Endothelial cell of umbilical vein (primary cell): ENCODE results near the gene AAMDC. TPM values are rescaled to one million over a fixed set of nuclear protein-coding genes. Genes with fewer than 3 reads are reported as not detected.

Experiments used
- BruUV-seq: library from RNA; stranded (reverse); fragments of 400-500 nt; replicated peaks from 2 replicates; lab custom pipeline; 2021; lab: Mats Ljungman, UMichigan
- CTCF ChIA-PET: fragments of 300-600, 350-600 bp; sonication (Branson Sonifier 250); formaldehyde crosslinking; loops from one replicate; lab custom pipeline; 2021; ENCODE audit warnings: antibody characterized with exemption, inconsistent platforms; lab: Charles Lee
- POLR2A ChIA-PET: fragments of 300-600, 350-600 bp; sonication (Branson Sonifier 250); formaldehyde crosslinking; loops from one replicate; lab custom pipeline; 2021; ENCODE audit warnings: antibody characterized with exemption, inconsistent platforms; lab: Charles Lee
- DNase-seq: peaks from one replicate; pipeline ENCODE4 v3.0.0-alpha.2; 2011; ENCODE audit warnings: low read depth, low spot score
- FAIRE-seq: peaks from 2 replicates; lab custom pipeline; 2011; peaks lifted over from hg19 to GRCh38; lab: Jason Lieb, UNC
- H2AFZ ChIP-seq: 2 replicates; pipeline ENCODE4 v1.6.0; 2012; ENCODE audit warnings: low read depth, low read length, control low read depth, inconsistent platforms
- H3K27ac ChIP-seq: 2 replicates; pipeline ENCODE4 v1.5.1; 2011; ENCODE audit warnings: low read depth, mild to moderate bottlenecking, control low read depth, low read length, moderate library complexity; ENCODE audit not compliant: insufficient read depth
- H3K27me3 ChIP-seq, 2 experiments: 2 replicates each; pipeline versions ENCODE4 v1.6.0 to v1.6.1; 2011; ENCODE audit warnings: low read length in 2 of 2, mixed read lengths in 1 of 2; ENCODE audit not compliant: control insufficient read depth in 2 of 2, insufficient read depth in 2 of 2
- H3K36me3 ChIP-seq, 2 experiments: 2 replicates in 1 of 2; 3 replicates in 1 of 2; pipeline ENCODE4 v1.5.1; 2011; ENCODE audit warnings: low read length in 2 of 2, mild to moderate bottlenecking in 1 of 2, moderate library complexity in 1 of 2; ENCODE audit not compliant: control insufficient read depth in 2 of 2, insufficient read depth in 2 of 2; ENCODE audit errors: extremely low read depth in 1 of 2
- H3K4me1 ChIP-seq: 3 replicates; pipeline ENCODE4 v1.5.1; 2011; ENCODE audit warnings: mild to moderate bottlenecking, low read length; ENCODE audit not compliant: control insufficient read depth, insufficient read depth; ENCODE audit errors: extremely low read depth
- H3K4me2 ChIP-seq: 2 replicates; pipeline ENCODE4 v1.6.1; 2011; ENCODE audit warnings: low read length, control low read depth, mixed read lengths; ENCODE audit not compliant: insufficient read depth
- H3K4me3 ChIP-seq, 3 experiments: fragments of 200-600 bp in 1 of 3; sonication (generic), shearing (Covaris generic) in 1 of 3; replicated peaks in 1 of 3; 2 replicates each; pipeline ENCODE4 v1.5.1; 2011 to 2016; ENCODE audit warnings: control low read depth in 3 of 3, low read length in 3 of 3, mild to moderate bottlenecking in 2 of 3, inconsistent platforms in 1 of 3, low read depth in 1 of 3, moderate library complexity in 1 of 3; ENCODE audit not compliant: insufficient read depth in 1 of 3
- H3K79me2 ChIP-seq: 2 replicates; pipeline ENCODE4 v1.6.0; 2012; ENCODE audit warnings: low read length, inconsistent platforms; ENCODE audit not compliant: control insufficient read depth, insufficient read depth
- H3K9ac ChIP-seq: replicated peaks from 2 replicates; pipeline ENCODE3; 2011; ENCODE audit warnings: low read length, control low read depth; ENCODE audit not compliant: insufficient read depth; ENCODE audit errors: extremely low read depth
- H3K9me1 ChIP-seq: replicated peaks from 3 replicates; pipeline ENCODE4 v1.6.0; 2011; ENCODE audit warnings: mild to moderate bottlenecking, low read length; ENCODE audit not compliant: control insufficient read depth, insufficient read depth; ENCODE audit errors: extremely low read depth
- H3K9me3 ChIP-seq: replicated peaks from 2 replicates; pipeline ENCODE4 v1.5.1; 2012; ENCODE audit warnings: low read length, inconsistent platforms; ENCODE audit not compliant: control insufficient read depth, insufficient read depth
- H4K20me1 ChIP-seq: replicated peaks from 2 replicates; pipeline ENCODE3; 2011; ENCODE audit warnings: mild to moderate bottlenecking, low read length; ENCODE audit not compliant: control insufficient read depth, insufficient read depth; ENCODE audit errors: extremely low read depth
- EZH2 ChIP-seq: IDR thresholded peaks from 2 replicates; pipeline ENCODE4 v1.6.1; 2012; ENCODE audit warnings: borderline replicate concordance, low read depth, mild to moderate bottlenecking, moderate library complexity, low read length, inconsistent platforms; ENCODE audit not compliant: severe bottlenecking
- FOS ChIP-seq: IDR thresholded peaks from 2 replicates; pipeline ENCODE4 v1.6.1; 2011; ENCODE audit warnings: mild to moderate bottlenecking, low read length, moderate library complexity, borderline replicate concordance; ENCODE audit not compliant: insufficient read depth
- GATA2 ChIP-seq: IDR thresholded peaks from 2 replicates; pipeline ENCODE4 v1.7.0; 2011; ENCODE audit warnings: low read depth, mild to moderate bottlenecking, moderate library complexity, mixed read lengths, low read length; ENCODE audit not compliant: insufficient read length, insufficient read depth
- JUN ChIP-seq: IDR thresholded peaks from 2 replicates; pipeline ENCODE4 v1.6.1; 2011; ENCODE audit warnings: borderline replicate concordance, low read depth; ENCODE audit not compliant: insufficient read length, insufficient read depth
- MYC ChIP-seq: IDR thresholded peaks from one replicate; pipeline ENCODE4 v1.6.1; 2011; ENCODE audit warnings: mild to moderate bottlenecking, low read depth, low read length
- POLR2A ChIP-seq: IDR thresholded peaks from 2 replicates; pipeline ENCODE4 v1.6.1; 2012; ENCODE audit warnings: low read depth, mild to moderate bottlenecking, control low read depth, low read length
- POLR2AphosphoS5 ChIP-seq: IDR thresholded peaks from 2 replicates; pipeline ENCODE4 v1.6.1; 2012; ENCODE audit warnings: low read depth, mild to moderate bottlenecking, control low read depth, low read length, moderate library complexity; ENCODE audit not compliant: insufficient read depth
- dilution Hi-C: fragments of 300-500 bp; cut with MboI; formaldehyde crosslinking; loops from one replicate; pipeline ENCODE4 v1.15.0; 2019; ENCODE audit warnings: low sequenced_read_pairs; ENCODE audit not compliant: extremely low pct_ligation_motif_present
- intact Hi-C: fragments of 100-400 bp; cut with micrococcal nuclease; formaldehyde crosslinking; loops from one replicate; pipeline ENCODE4 v1.10.0; 2022
- polyA plus RNA-seq, 4 experiments: library from polyadenylated mRNA; depleted of rRNA in 3 of 4; stranded (reverse) in 3 of 4; unstranded in 1 of 4; fragments of >200 nt; gene quantifications; 2 replicates each; pipeline versions ENCODE4 v1.2.1 to v1.2.3, GENCODE V29; 2011 to 2012; ENCODE audit warnings: missing spikeins in 1 of 4
- total RNA-seq: library from RNA; stranded (reverse); gene quantifications from 2 replicates; pipeline ENCODE4 v1.2.3, GENCODE V29; 2021
- TF ChIP-seq, protein P1 (sequence below), 2 donors: IDR thresholded peaks; 1 replicate in 1 of 2; 2 replicates in 1 of 2; pipeline ENCODE4 v1.5.1; 2011; ENCODE audit warnings: low read length in 2 of 2, mild to moderate bottlenecking in 2 of 2, moderate library complexity in 2 of 2, control low read depth in 1 of 2, inconsistent platforms in 1 of 2, low read depth in 1 of 2; ENCODE audit not compliant: insufficient read depth in 1 of 2; ENCODE audit errors: extremely low read depth in 1 of 2
- TF ChIP-seq, protein P2 (sequence below): IDR thresholded peaks from 2 replicates; pipeline ENCODE4 v1.6.1; 2011; ENCODE audit not compliant: insufficient read depth, insufficient read length

The AAMDC gene
- total and polyA plus RNA-seq, 2 donors (not counting 3 experiments of a cell fraction or from before 2014, with no cell fraction given) = 48.1 to 51.0 TPM

- FAIRE-seq (no peak), DNase-seq (no peak)
- Histone ChIP-seq H3K79me2 (peaks cover 95% of the 10 kb centered on the region), H4K20me1 (peaks cover 20% of the 10 kb centered on the region), H3K36me3 (peaks cover 2 to 7% of the 10 kb centered on the region in 2 experiments), H3K4me1 (peaks cover 9% of the 10 kb centered on the region), H3K4me3 (no peak overlapping the region), H3K9ac (no peak overlapping the region), H3K27me3 (no peaks in the 10 kb centered on the region), H3K4me2 (no peak overlapping the region), H2AFZ (no peak overlapping the region), H3K27ac (no peak overlapping the region), H3K9me1 (no peaks in the 10 kb centered on the region), H3K9me3 (no peaks in the 10 kb centered on the region)
- TF ChIP-seq, protein P1, sequence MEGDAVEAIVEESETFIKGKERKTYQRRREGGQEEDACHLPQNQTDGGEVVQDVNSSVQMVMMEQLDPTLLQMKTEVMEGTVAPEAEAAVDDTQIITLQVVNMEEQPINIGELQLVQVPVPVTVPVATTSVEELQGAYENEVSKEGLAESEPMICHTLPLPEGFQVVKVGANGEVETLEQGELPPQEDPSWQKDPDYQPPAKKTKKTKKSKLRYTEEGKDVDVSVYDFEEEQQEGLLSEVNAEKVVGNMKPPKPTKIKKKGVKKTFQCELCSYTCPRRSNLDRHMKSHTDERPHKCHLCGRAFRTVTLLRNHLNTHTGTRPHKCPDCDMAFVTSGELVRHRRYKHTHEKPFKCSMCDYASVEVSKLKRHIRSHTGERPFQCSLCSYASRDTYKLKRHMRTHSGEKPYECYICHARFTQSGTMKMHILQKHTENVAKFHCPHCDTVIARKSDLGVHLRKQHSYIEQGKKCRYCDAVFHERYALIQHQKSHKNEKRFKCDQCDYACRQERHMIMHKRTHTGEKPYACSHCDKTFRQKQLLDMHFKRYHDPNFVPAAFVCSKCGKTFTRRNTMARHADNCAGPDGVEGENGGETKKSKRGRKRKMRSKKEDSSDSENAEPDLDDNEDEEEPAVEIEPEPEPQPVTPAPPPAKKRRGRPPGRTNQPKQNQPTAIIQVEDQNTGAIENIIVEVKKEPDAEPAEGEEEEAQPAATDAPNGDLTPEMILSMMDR (IDR thresholded peaks at IDR 0.05; ENCODE audit: extremely low read depth in 1 of 2, insufficient read depth in 1 of 2, low read depth in 1 of 2, low read length in 2 of 2) = no peak
- TF ChIP-seq POLR2A (no peak), JUN (no peak), MYC (no peak), EZH2 (no peak), GATA2 (no peak), POLR2AphosphoS5 (no peak), FOS (no peak)
- TF ChIP-seq, protein P2, sequence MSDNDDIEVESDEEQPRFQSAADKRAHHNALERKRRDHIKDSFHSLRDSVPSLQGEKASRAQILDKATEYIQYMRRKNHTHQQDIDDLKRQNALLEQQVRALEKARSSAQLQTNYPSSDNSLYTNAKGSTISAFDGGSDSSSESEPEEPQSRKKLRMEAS = no peak
- dilution Hi-C loops = no loop called here
- BruUV-seq = no TSS peak
- intact Hi-C loops = no loop called here
- POLR2A ChIA-PET = no interaction called here
- CTCF ChIA-PET = no interaction called here
Measured at GRCh38 chr11:77815459-77815858, 5.5 kb upstream of the AAMDC start.
